ENCODE results near the gene SETD4.

SETD4 gene

GRCh38 chr21:36099000-36099399, 38.7 kb upstream of the SETD4 start:
- H3K4me3 ChIP-seq (ENCODE audit: low read depth, low read length) = no peak overlapping the region
- TF ChIP-seq CTCF (IDR thresholded peaks at IDR 0.05; ENCODE audit: insufficient read depth, low read depth, low read length, missing control alignments) = no peak
- DNase-seq (ENCODE audit: low read depth) = no peak

GRCh38 chr21:36098182-36098532, 37.8 kb upstream of the SETD4 start:
- H3K4me3 ChIP-seq (ENCODE audit: low read depth, low read length) = no peak overlapping the region
- no peak for TF ChIP-seq CTCF (IDR thresholded peaks at IDR 0.05; ENCODE audit: insufficient read depth, low read depth, low read length, missing control alignments)
- no peak for DNase-seq (ENCODE audit: low read depth)

- H3K4me3 ChIP-seq (ENCODE audit: low read depth, low read length) = no peak overlapping the region
- DNase-seq (ENCODE audit: low read depth) = peak; percentile 49
- TF ChIP-seq CTCF (IDR thresholded peaks at IDR 0.05; ENCODE audit: insufficient read depth, low read depth, low read length, missing control alignments) = no peak
Observed at GRCh38 chr21:36097427-36098181, 37.3 kb upstream of the SETD4 start.

- no peak for TF ChIP-seq CTCF (IDR thresholded peaks at IDR 0.05; ENCODE audit: insufficient read depth, low read depth, low read length, missing control alignments)
- no peak for DNase-seq (ENCODE audit: low read depth)
- H3K4me3 ChIP-seq (ENCODE audit: low read depth, low read length) = no peak overlapping the region
Observed at GRCh38 chr21:36096398-36097290, 36.3 kb upstream of the SETD4 start.

GRCh38 chr21:36093512-36093911, 33.2 kb upstream of the SETD4 start:
- no peak for DNase-seq (ENCODE audit: low read depth)
- no peak for TF ChIP-seq CTCF (IDR thresholded peaks at IDR 0.05; ENCODE audit: insufficient read depth, low read depth, low read length, missing control alignments)
- no peak overlapping the region for H3K4me3 ChIP-seq (ENCODE audit: low read depth, low read length)

- no peak for TF ChIP-seq CTCF (IDR thresholded peaks at IDR 0.05; ENCODE audit: insufficient read depth, low read depth, low read length, missing control alignments)
- no peak for DNase-seq (ENCODE audit: low read depth)
- H3K4me3 ChIP-seq (ENCODE audit: low read depth, low read length) = no peak overlapping the region
Observed at GRCh38 chr21:36092681-36093080, 32.4 kb upstream of the SETD4 start.
